Measurements from ENCODE around the gene PSMB9. TPM values are rescaled to one million over a fixed set of nuclear protein-coding genes. Genes with fewer than 3 reads are reported as not detected.

Gene PSMB9
- total RNA-seq, 4 donors from 2014 or later = 18.4 to 34.3 (median 20.0) TPM

GRCh38 chr6:32832535-32832934 lies 21.5 kb upstream of the PSMB9 start:
- no peak for DNase-seq (ENCODE audit: low spot score in 2 of 2)
- peaks cover 4 to 74% (median 10%) of the 10 kb centered on the region in 3 donors for H3K36me3 ChIP-seq
- H3K4me1 ChIP-seq = peaks cover 0 to 11% (median 5%) of the 10 kb centered on the region in 4 donors
- H3K27me3 ChIP-seq = no peaks in the 10 kb centered on the region
- no peaks in the 10 kb centered on the region for H3K9me3 ChIP-seq
- H3K27ac ChIP-seq = no peak overlapping the region
- H3K4me3 ChIP-seq = no peak overlapping the region
- 76 to 78% methylated on average over 13 of the region's 13 CpGs for WGBS, 2 donors
- TF ChIP-seq CTCF (IDR thresholded peaks at IDR 0.05) (no peak), POLR2A (IDR thresholded peaks at IDR 0.05) (no peak), EP300 (IDR thresholded peaks at IDR 0.05) (no peak)

GRCh38 chr6:32833664-32834063 lies 20.3 kb upstream of the PSMB9 start:
- no peak overlapping the region for H3K27ac ChIP-seq

GRCh38 chr6:32835167-32835893 lies 18.7 kb upstream of the PSMB9 start:
- 87 to 89% methylated on average over 16 of the region's 16 CpGs for WGBS, 2 donors
- DNase-seq (ENCODE audit: low spot score in 2 of 2) = no peak
- TF ChIP-seq CTCF (IDR thresholded peaks at IDR 0.05) (no peak), EP300 (IDR thresholded peaks at IDR 0.05) (no peak), POLR2A (IDR thresholded peaks at IDR 0.05) (no peak)

More at GRCh38 chr6:32833664-32834063, 20.3 kb upstream of the PSMB9 start:
- 87 to 90% methylated on average over 5 of the region's 5 CpGs for WGBS, 2 donors
- Histone ChIP-seq H3K4me3 (no peak overlapping the region), H3K27me3 (no peaks in the 10 kb centered on the region), H3K9me3 (no peaks in the 10 kb centered on the region), H3K4me1 (peaks cover 0 to 15% (median 9%) of the 10 kb centered on the region in 4 donors), H3K36me3 (peaks cover 4 to 68% (median 9%) of the 10 kb centered on the region in 3 donors)
- TF ChIP-seq CTCF (IDR thresholded peaks at IDR 0.05) (no peak), EP300 (IDR thresholded peaks at IDR 0.05) (no peak), POLR2A (IDR thresholded peaks at IDR 0.05) (no peak)
- no peak for DNase-seq (ENCODE audit: low spot score in 2 of 2)

GRCh38 chr6:32836873-32837272 lies 17.1 kb upstream of the PSMB9 start:
- no peak overlapping the region for H3K4me3 ChIP-seq
- 87 to 93% methylated on average over 2 of the region's 2 CpGs for WGBS, 2 donors

More at GRCh38 chr6:32835167-32835893, 18.7 kb upstream of the PSMB9 start:
- H3K4me3 ChIP-seq = no peak overlapping the region
- no peak overlapping the region for H3K27ac ChIP-seq
- H3K9me3 ChIP-seq = no peaks in the 10 kb centered on the region
- peaks cover 0 to 18% (median 12%) of the 10 kb centered on the region in 4 donors for H3K4me1 ChIP-seq
- H3K36me3 ChIP-seq = peaks cover 0 to 52% (median 4%) of the 10 kb centered on the region in 3 donors
- no peaks in the 10 kb centered on the region for H3K27me3 ChIP-seq

More at GRCh38 chr6:32836873-32837272, 17.1 kb upstream of the PSMB9 start:
- TF ChIP-seq POLR2A (IDR thresholded peaks at IDR 0.05) (no peak), EP300 (IDR thresholded peaks at IDR 0.05) (no peak), CTCF (IDR thresholded peaks at IDR 0.05) (no peak)
- no peaks in the 10 kb centered on the region for H3K27me3 ChIP-seq
- no peak for DNase-seq (ENCODE audit: low spot score in 2 of 2)
- no peaks in the 10 kb centered on the region for H3K9me3 ChIP-seq
- peaks cover 0 to 20% (median 12%) of the 10 kb centered on the region in 4 donors for H3K4me1 ChIP-seq
- H3K27ac ChIP-seq = no peak overlapping the region
- H3K36me3 ChIP-seq = peaks cover 0 to 52% (median 0%) of the 10 kb centered on the region in 3 donors
